DMS53 (cell line): ENCODE measurements around the gene ATOH7.
"Not testable (repeated sequence)": the region's sequence is repeated elsewhere in the genome, so short reads cannot be mapped to it uniquely, and the experiment has no call there.

Experiments used
- DNase-seq: peaks from one replicate; lab custom pipeline; 2025; lab: John Stamatoyannopoulos, UW

Gene ATOH7

GRCh38 chr10:68235581-68235980 is 3.7 kb upstream of the ATOH7 start:
- no peak for DNase-seq

- no peak for DNase-seq
Observed at GRCh38 chr10:68235111-68235510, 3.2 kb upstream of the ATOH7 start.

- DNase-seq, result no peak
Observed at GRCh38 chr10:68233046-68233445, 1.1 kb upstream of the ATOH7 start.

- DNase-seq, result peak; percentile 93
Observed at GRCh38 chr10:68231106-68231816, 652 bp downstream of the ATOH7 start.

- DNase-seq, result peak; percentile 49
Observed at GRCh38 chr10:68230268-68230667, 1.6 kb downstream of the ATOH7 start.

- no peak for DNase-seq
Observed at GRCh38 chr10:68224810-68225209, 7.1 kb downstream of the ATOH7 start.

GRCh38 chr10:68223535-68224165 is 8.3 kb downstream of the ATOH7 start:
- DNase-seq, result peak; percentile 40

GRCh38 chr10:68222391-68222790 is 9.5 kb downstream of the ATOH7 start:
- DNase-seq, result no peak

GRCh38 chr10:68221196-68221595 is 10.7 kb downstream of the ATOH7 start:
- DNase-seq, result no peak

GRCh38 chr10:68218786-68219185 is 13.1 kb downstream of the ATOH7 start:
- DNase-seq, result no peak

- DNase-seq, result peak; percentile 64
Observed at GRCh38 chr10:68212721-68213352, 19.1 kb downstream of the ATOH7 start.

- no peak for DNase-seq
Observed at GRCh38 chr10:68211669-68212068, 20.2 kb downstream of the ATOH7 start.

GRCh38 chr10:68208424-68209042 is 23.4 kb downstream of the ATOH7 start:
- peak; percentile 87 for DNase-seq

GRCh38 chr10:68202960-68203353 is 29.0 kb downstream of the ATOH7 start:
- no peak for DNase-seq

GRCh38 chr10:68196701-68197100 is 35.2 kb downstream of the ATOH7 start:
- no peak for DNase-seq

GRCh38 chr10:68195776-68196175 is 36.1 kb downstream of the ATOH7 start:
- not testable (repeated sequence) for DNase-seq

- DNase-seq, result no peak
Observed at GRCh38 chr10:68194290-68194689, 37.6 kb downstream of the ATOH7 start.

- no peak for DNase-seq
Observed at GRCh38 chr10:68192113-68192512, 39.8 kb downstream of the ATOH7 start.

- peak; percentile 8 for DNase-seq
Observed at GRCh38 chr10:68188835-68189234, 43.1 kb downstream of the ATOH7 start.

GRCh38 chr10:68185085-68185484 is 46.8 kb downstream of the ATOH7 start:
- no peak for DNase-seq

GRCh38 chr10:68184546-68184945 is 47.4 kb downstream of the ATOH7 start:
- no peak for DNase-seq
